Cortex of kidney (tissue), 1 donor: ENCODE measurements around the gene ZSCAN21.
A peak's percentile ranks its signal among the peaks of the same experiment; 100 is the strongest.
"Not testable (repeated sequence)": the region's sequence is repeated elsewhere in the genome, so short reads cannot be mapped to it uniquely, and the experiment has no call there.

Source experiments
- DNase-seq: peaks from one replicate; lab custom pipeline; 2025; lab: John Stamatoyannopoulos, UW

The ZSCAN21 gene

GRCh38 chr7:100049441-100050291, at the start of gene ZSCAN21:
ZSCAN21 (plus strand) TSS chr7:100049774; CDS start chr7:100057007, 7,233 bp downstream.
- peak; percentile 44 for DNase-seq

DNA sequence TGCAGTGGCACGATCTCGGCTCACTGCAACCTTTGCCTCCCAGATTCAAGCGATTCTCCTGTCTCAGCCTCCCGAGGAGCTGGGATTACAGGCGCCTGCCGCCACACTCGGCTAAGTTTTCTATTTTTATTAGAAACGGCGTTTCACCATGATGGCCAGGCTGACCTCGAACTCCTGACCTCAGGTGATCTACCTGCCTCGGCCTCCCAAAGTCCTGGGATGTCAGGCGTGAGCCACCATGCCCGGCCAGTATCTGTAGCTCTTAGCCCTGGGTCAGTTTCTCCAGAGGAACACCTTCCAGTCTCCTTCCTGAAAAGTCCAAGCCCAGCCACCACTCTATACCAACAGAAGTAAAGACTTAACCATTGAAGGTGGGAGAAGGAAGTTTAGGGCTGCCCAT, 49.3 kb upstream of the ZSCAN21 start:
- no peak for DNase-seq

- no peak for DNase-seq
Measured at GRCh38 chr7:100003711-100004661, 45.6 kb upstream of the ZSCAN21 start.

DNA sequence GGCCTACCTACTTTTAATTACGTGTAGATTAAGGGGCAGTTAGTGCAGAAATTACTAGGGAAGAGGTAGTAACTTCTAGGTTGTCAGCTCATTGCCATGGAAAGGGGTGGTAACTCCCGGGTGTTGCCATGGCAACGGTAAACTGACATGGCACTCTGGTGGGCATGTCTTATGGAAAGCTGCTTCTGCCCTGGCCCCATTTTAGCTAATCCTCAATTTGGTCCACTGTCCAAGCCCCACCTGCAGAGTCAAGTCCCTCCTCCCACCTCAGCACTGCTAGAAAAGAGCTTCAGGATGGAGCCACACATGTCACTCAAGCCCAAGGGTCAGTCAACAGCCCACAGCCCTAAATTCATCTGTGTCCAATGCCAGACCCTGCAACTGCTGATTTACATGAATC, 41.7 kb upstream of the ZSCAN21 start:
- DNase-seq = no peak

DNA sequence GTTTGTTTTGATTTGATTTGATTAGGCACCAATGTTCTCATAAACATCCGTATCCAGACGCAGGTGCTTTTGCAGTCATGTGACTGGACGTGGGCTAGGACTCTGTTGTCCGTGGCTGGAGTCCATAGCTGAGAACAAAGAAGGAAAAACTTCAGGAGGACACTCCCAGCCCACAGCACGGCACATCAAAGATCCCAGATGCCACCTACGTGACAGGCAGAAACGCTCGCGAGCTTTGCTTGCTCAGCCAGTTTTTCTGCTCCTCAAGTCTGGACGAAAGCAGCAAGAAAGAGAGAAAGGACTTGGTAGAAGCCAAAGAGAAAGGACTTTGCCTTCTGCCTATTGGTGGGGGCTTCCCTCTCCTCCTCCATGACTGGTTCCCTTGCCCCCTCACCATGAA, 41.0 kb upstream of the ZSCAN21 start:
- no peak for DNase-seq

- not testable (repeated sequence) for DNase-seq
Measured at GRCh38 chr7:100009952-100010351, 39.6 kb upstream of the ZSCAN21 start.

- no peak for DNase-seq
Measured at GRCh38 chr7:100010901-100011300, 38.7 kb upstream of the ZSCAN21 start.

DNA sequence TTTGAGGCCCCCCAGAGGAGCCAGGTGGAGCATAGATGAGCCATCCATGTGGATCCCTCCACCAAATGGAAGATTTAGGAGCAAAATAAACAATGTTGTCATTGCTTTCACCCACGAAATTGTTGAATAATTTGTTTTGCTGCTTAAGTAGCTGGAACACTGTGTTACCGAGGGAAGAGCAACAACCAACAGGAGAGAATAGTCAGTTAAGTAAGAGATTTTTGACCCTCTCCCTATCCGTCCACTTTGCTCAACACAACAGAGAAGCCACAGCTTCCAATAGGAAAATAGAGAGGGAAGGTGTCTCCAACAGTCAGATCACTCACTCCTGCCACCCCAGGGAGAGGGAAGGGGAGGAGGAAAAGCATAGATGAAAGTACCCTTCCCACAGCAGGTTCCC, 38.1 kb upstream of the ZSCAN21 start:
- DNase-seq = no peak

GRCh38 chr7:100012385-100013327, 36.9 kb upstream of the ZSCAN21 start:
- DNase-seq = not testable (repeated sequence)

DNA sequence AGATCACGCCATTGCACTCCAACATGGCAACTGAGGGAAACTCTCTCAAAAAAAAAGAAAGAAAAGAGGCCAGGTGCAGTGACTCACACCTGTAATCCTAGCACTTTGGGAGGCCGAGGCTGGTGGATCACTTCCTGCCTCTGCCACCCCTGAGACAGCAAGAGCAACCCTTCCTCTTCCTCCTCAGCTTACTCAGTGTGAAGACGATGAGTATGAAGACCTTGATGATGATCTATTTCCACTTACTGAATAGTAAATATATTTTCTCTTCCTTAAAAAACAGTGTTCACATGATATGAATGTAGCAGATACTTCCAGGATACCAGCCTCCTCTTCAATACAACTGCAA, 36.3 kb upstream of the ZSCAN21 start:
- no peak for DNase-seq

GRCh38 chr7:100015232-100016214, 34.1 kb upstream of the ZSCAN21 start, which contains the start of gene ZKSCAN1:
ZKSCAN1 (plus strand) TSS chr7:100015596; CDS start chr7:100023507, 7,911 bp downstream.
- no peak for DNase-seq

DNA sequence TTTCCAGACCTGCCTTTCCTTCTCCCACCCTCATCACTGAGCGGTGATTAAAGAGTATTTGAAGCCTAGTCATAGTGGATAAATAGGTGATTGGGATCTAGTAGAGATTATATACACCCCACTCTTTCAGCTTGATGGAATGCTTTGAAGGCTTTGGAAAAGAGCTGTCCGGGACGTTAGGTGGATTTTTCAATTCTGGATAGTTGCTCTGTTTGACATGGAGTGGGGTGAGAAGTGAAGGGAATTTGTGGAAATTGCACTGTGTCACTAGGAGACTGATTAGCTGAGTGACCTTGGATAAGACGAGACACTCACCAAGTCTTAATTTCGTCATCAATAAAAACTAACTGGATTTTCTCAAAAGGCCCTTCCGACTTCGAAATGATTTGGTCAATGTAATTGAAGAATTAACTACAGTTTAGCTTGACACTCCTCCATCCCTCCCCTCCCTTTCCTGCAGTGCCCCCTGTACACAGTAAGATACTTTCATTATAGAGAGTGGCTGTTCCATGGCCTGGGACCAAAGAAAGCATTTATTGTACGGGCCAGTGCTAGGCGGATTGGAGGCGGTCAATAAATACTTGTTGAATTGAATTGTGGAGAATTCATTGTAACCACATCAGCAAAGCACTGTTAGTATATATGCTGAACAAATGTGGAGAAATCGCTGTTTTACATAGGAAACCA, 33.2 kb upstream of the ZSCAN21 start:
- no peak for DNase-seq

GRCh38 chr7:100017300-100017699, 32.3 kb upstream of the ZSCAN21 start:
- no peak for DNase-seq

DNA sequence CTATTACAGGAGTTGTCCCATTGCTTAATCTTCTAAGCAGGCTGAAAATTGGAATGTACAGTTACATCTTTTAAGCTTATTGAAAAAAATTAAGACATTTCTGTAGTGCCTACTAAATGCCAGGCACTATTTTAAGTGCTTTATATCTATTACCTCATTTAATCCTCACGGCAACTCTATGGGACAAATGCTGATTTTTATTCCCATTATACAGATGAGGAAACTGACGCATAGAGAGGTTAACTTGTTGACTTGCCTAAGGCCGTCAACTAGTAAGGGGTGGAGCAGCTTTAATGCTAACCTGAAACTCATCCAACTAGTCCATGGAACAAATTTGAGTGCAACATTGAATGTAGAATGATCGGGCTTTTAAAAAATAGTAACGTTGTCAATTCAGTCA, 31.7 kb upstream of the ZSCAN21 start:
- DNase-seq = no peak

DNA sequence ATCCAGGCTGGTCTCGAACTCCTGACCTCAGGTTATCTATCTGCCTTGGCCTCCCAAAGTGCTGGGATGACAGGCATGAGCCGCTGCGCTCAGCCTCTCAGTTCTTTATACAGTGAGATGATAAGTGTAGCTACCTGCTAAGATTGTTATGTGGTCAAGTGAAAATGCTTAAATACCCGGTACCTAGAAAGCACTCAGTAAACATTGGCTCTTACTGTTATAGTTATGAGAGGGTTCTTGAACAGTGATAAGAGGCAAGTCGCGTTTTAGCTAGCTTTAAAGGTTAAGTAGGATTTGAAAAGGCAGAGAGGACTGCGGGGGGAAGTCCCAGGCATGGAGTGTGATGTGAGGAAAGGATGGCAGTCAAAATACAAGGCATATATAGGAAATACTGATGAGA, 29.7 kb upstream of the ZSCAN21 start:
- DNase-seq = no peak

DNA sequence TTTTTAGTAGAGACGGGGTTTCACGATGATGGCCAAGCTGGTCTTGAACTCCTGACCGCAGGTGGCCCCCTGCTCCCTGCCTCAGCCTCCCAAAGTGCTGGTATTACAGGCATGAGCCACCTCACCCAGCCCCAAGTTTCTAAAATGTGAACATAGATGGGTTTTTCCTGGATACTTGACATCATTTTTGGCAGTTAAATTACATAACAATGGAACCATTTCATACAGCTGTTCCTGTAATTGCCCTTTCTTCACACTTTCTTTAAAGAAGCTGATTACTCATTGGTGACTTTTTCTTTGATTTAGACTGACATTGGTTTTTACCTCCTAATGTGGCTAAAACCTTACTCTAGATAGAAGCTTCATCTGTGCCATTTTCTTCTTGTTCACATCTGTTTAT, 28.3 kb upstream of the ZSCAN21 start:
- DNase-seq = no peak

DNA sequence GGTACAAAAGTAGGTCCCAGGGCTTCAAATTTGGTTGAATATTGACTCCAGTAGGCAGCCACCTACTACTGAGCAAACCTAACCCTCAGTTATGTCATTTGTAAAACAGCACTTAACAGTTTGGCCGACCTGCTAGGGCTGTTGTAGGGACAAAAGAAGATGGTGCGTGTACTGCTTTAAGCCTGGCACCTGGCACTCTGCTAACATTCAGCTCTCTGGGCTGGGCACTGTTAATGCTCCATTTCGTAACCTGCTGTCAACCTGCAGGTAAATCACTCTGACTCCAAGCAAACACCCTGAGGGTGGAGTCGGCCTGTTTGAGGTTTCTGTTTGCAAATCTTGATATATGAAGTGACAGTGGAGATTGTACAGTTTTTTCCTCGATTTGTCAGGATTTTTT, 27.0 kb upstream of the ZSCAN21 start:
- DNase-seq = no peak

DNA sequence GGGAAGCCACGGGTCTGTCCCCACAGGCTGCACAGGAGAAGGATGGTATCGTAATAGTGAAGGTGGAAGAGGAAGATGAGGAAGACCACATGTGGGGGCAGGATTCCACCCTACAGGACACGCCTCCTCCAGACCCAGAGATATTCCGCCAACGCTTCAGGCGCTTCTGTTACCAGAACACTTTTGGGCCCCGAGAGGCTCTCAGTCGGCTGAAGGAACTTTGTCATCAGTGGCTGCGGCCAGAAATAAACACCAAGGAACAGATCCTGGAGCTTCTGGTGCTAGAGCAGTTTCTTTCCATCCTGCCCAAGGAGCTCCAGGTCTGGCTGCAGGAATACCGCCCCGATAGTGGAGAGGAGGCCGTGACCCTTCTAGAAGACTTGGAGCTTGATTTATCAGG, 26.0 kb upstream of the ZSCAN21 start:
- no peak for DNase-seq

- DNase-seq = no peak
Measured at GRCh38 chr7:100024020-100024619, 25.5 kb upstream of the ZSCAN21 start.
